GM23338 (cell line): Measurements from ENCODE around the gene ARPC4. TPM values are rescaled to one million over a fixed set of nuclear protein-coding genes. Genes with fewer than 3 reads are reported as not detected.

Experiments used
- ATAC-seq: fragments of 200-7000 bp; cut with Tn5 transposase; 3 replicates; pipeline ENCODE4 v1.9.1; 2020
- DNase-seq: peaks from one replicate; pipeline ENCODE4 v3.0.0-alpha.2; 2015; ENCODE audit warnings: low spot score
- H2AFZ ChIP-seq: fragments of 200-600 bp; sonication (generic); 2 replicates; pipeline ENCODE4 v1.8.0; 2016; ENCODE audit warnings: antibody characterized with exemption, mild to moderate bottlenecking, moderate library complexity
- H3F3A ChIP-seq: fragments of 200-600 bp; sonication (generic); replicated peaks from 2 replicates; pipeline ENCODE4 v1.8.0; 2017; ENCODE audit warnings: antibody characterized with exemption, mixed run types, low read depth
- H3K27ac ChIP-seq: fragments of 200-600 bp; sonication (generic); 2 replicates; pipeline ENCODE4 v1.6.1; 2016; ENCODE audit warnings: low read depth
- H3K27me3 ChIP-seq: fragments of 200-600 bp; sonication (generic); 2 replicates; pipeline ENCODE4 v1.8.0; 2016; ENCODE audit warnings: mild to moderate bottlenecking, mixed run types, moderate library complexity; ENCODE audit not compliant: insufficient read depth
- H3K36me3 ChIP-seq: fragments of 200-600 bp; sonication (generic); 2 replicates; pipeline ENCODE4 v1.8.0; 2016; ENCODE audit warnings: mild to moderate bottlenecking; ENCODE audit not compliant: insufficient read depth
- H3K4me1 ChIP-seq: fragments of 200-600 bp; sonication (generic); 2 replicates; pipeline ENCODE4 v1.8.0; 2016; ENCODE audit warnings: mild to moderate bottlenecking, moderate library complexity; ENCODE audit not compliant: insufficient read depth
- H3K4me2 ChIP-seq: fragments of 200-600 bp; sonication (generic); 2 replicates; pipeline ENCODE4 v1.7.1; 2017; ENCODE audit warnings: mixed run types
- H3K4me3 ChIP-seq: fragments of 200-600 bp; sonication (generic); 2 replicates; pipeline ENCODE4 v1.6.1; 2016; ENCODE audit warnings: mixed run types
- H3K79me2 ChIP-seq: fragments of 200-600 bp; sonication (generic); replicated peaks from 2 replicates; pipeline ENCODE4 v1.8.0; 2017; ENCODE audit warnings: mild to moderate bottlenecking; ENCODE audit not compliant: insufficient read depth
- H3K9me2 ChIP-seq: fragments of 200-600 bp; sonication (generic); 2 replicates; pipeline ENCODE4 v1.8.0; 2017; ENCODE audit not compliant: insufficient read depth
- H4K20me1 ChIP-seq: fragments of 200-600 bp; sonication (generic); replicated peaks from 2 replicates; pipeline ENCODE4 v1.8.0; 2017; ENCODE audit warnings: mild to moderate bottlenecking; ENCODE audit not compliant: insufficient read depth
- H3K27ac Mint-ChIP-seq: 2 replicates; pipeline ENCODE4 v1.8.0; 2020; ENCODE audit warnings: inconsistent platforms, mild to moderate bottlenecking, moderate library complexity, mixed read lengths
- H3K27me3 Mint-ChIP-seq: 3 replicates; pipeline ENCODE4 v1.8.0; 2022; ENCODE audit warnings: low read depth, mild to moderate bottlenecking, moderate library complexity, mixed read lengths, inconsistent platforms; ENCODE audit not compliant: insufficient read depth, poor library complexity
- H3K36me3 Mint-ChIP-seq: 3 replicates; pipeline ENCODE4 v1.8.0; 2021; ENCODE audit warnings: low read depth, mild to moderate bottlenecking, inconsistent platforms, moderate library complexity, mixed read lengths
- H3K4me1 Mint-ChIP-seq: 3 replicates; pipeline ENCODE4 v1.8.0; 2020; ENCODE audit warnings: mild to moderate bottlenecking, inconsistent platforms, mixed read lengths
- H3K4me3 Mint-ChIP-seq: 3 replicates; pipeline ENCODE4 v1.8.0; 2021; ENCODE audit warnings: moderate library complexity, mild to moderate bottlenecking, inconsistent platforms, mixed read lengths
- H3K9me3 Mint-ChIP-seq: 3 replicates; pipeline ENCODE4 v1.8.0; 2020; ENCODE audit warnings: moderate library complexity, mild to moderate bottlenecking, inconsistent platforms, mixed read lengths
- polyA plus RNA-seq: library from polyadenylated mRNA; unstranded; fragments of >200 nt; fragmentation: Nextera tagmentation; extraction: Ambion mirVana; gene quantifications from 2 replicates; pipeline ENCODE4 v1.2.1, GENCODE V29; 2016
- total RNA-seq: library from RNA; depleted of rRNA; stranded (reverse); fragments of >200 nt; shearing (Covaris generic); gene quantifications from 2 replicates; pipeline ENCODE4 v1.2.3, GENCODE V29; 2014
- TF ChIP-seq, protein P1 (sequence below), 2 experiments: fragments of 200-600 bp in 1 of 2; sonication (generic) in 1 of 2; conservative IDR thresholded peaks; 2 replicates each; pipeline versions ENCODE4 v1.5.1 to v1.6.1; 2016 to 2017; ENCODE audit warnings: antibody characterized with exemption in 2 of 2, low read depth in 2 of 2, mild to moderate bottlenecking in 2 of 2, moderate library complexity in 1 of 2
- TF ChIP-seq, protein P2 (sequence below): fragments of 250-450 bp; sonication (Bioruptor Pico); IDR thresholded peaks from 2 replicates; pipeline ENCODE4 v1.5.0; 2020; ENCODE audit warnings: mild to moderate bottlenecking, moderate library complexity

ARPC4 gene
- total and polyA plus RNA-seq, 2 experiments from 2014 or later = 71.9 to 176 TPM

DNA sequence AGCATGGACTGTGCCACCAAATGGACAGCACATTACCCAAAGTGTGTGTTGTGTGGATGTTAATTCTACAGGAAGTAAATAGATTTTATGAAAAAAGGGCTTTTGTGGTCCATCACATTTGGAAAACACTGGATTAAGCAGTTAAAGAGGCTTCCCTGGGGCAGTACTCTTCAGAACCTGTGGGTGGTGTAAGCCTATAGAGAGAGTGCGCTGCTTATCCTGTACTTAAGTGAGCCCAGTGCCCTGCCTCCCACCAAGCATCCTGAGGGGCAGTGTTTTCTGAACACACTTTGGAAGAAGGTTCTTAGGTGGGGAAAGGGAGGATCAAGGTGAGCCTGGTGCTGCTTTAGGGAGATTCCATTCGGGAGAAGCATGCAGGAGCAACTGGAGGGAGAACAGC is 28.1 kb downstream of the ARPC4 start:
- Mint-ChIP-seq H3K27me3 (peaks cover 6% of the 10 kb centered on the region), H3K36me3 (no peaks in the 10 kb centered on the region), H3K27ac (no peak overlapping the region), H3K4me3 (no peak overlapping the region), H3K9me3 (no peaks in the 10 kb centered on the region), H3K4me1 (peaks cover 5% of the 10 kb centered on the region; the same call in 2 of the 3 replicates)
- Histone ChIP-seq H4K20me1 (no peaks in the 10 kb centered on the region), H3K4me2 (no peak overlapping the region), H3K4me1 (no peaks in the 10 kb centered on the region), H3K27ac (no peak overlapping the region), H3K27me3 (no peaks in the 10 kb centered on the region), H3K36me3 (no peaks in the 10 kb centered on the region), H3K9me2 (no peaks in the 10 kb centered on the region), H3K79me2 (no peaks in the 10 kb centered on the region), H3F3A (no peaks in the 10 kb centered on the region), H2AFZ (no peak overlapping the region), H3K4me3 (no peak overlapping the region)
- DNase-seq = peak; percentile 88
- ATAC-seq = peak; percentile 98
- TF ChIP-seq, protein P1, sequence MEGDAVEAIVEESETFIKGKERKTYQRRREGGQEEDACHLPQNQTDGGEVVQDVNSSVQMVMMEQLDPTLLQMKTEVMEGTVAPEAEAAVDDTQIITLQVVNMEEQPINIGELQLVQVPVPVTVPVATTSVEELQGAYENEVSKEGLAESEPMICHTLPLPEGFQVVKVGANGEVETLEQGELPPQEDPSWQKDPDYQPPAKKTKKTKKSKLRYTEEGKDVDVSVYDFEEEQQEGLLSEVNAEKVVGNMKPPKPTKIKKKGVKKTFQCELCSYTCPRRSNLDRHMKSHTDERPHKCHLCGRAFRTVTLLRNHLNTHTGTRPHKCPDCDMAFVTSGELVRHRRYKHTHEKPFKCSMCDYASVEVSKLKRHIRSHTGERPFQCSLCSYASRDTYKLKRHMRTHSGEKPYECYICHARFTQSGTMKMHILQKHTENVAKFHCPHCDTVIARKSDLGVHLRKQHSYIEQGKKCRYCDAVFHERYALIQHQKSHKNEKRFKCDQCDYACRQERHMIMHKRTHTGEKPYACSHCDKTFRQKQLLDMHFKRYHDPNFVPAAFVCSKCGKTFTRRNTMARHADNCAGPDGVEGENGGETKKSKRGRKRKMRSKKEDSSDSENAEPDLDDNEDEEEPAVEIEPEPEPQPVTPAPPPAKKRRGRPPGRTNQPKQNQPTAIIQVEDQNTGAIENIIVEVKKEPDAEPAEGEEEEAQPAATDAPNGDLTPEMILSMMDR (conservative IDR thresholded peaks at IDR 0.05; ENCODE audit: low read depth in 2 of 2) = peak; percentile 68 to 70
- TF ChIP-seq, protein P2, sequence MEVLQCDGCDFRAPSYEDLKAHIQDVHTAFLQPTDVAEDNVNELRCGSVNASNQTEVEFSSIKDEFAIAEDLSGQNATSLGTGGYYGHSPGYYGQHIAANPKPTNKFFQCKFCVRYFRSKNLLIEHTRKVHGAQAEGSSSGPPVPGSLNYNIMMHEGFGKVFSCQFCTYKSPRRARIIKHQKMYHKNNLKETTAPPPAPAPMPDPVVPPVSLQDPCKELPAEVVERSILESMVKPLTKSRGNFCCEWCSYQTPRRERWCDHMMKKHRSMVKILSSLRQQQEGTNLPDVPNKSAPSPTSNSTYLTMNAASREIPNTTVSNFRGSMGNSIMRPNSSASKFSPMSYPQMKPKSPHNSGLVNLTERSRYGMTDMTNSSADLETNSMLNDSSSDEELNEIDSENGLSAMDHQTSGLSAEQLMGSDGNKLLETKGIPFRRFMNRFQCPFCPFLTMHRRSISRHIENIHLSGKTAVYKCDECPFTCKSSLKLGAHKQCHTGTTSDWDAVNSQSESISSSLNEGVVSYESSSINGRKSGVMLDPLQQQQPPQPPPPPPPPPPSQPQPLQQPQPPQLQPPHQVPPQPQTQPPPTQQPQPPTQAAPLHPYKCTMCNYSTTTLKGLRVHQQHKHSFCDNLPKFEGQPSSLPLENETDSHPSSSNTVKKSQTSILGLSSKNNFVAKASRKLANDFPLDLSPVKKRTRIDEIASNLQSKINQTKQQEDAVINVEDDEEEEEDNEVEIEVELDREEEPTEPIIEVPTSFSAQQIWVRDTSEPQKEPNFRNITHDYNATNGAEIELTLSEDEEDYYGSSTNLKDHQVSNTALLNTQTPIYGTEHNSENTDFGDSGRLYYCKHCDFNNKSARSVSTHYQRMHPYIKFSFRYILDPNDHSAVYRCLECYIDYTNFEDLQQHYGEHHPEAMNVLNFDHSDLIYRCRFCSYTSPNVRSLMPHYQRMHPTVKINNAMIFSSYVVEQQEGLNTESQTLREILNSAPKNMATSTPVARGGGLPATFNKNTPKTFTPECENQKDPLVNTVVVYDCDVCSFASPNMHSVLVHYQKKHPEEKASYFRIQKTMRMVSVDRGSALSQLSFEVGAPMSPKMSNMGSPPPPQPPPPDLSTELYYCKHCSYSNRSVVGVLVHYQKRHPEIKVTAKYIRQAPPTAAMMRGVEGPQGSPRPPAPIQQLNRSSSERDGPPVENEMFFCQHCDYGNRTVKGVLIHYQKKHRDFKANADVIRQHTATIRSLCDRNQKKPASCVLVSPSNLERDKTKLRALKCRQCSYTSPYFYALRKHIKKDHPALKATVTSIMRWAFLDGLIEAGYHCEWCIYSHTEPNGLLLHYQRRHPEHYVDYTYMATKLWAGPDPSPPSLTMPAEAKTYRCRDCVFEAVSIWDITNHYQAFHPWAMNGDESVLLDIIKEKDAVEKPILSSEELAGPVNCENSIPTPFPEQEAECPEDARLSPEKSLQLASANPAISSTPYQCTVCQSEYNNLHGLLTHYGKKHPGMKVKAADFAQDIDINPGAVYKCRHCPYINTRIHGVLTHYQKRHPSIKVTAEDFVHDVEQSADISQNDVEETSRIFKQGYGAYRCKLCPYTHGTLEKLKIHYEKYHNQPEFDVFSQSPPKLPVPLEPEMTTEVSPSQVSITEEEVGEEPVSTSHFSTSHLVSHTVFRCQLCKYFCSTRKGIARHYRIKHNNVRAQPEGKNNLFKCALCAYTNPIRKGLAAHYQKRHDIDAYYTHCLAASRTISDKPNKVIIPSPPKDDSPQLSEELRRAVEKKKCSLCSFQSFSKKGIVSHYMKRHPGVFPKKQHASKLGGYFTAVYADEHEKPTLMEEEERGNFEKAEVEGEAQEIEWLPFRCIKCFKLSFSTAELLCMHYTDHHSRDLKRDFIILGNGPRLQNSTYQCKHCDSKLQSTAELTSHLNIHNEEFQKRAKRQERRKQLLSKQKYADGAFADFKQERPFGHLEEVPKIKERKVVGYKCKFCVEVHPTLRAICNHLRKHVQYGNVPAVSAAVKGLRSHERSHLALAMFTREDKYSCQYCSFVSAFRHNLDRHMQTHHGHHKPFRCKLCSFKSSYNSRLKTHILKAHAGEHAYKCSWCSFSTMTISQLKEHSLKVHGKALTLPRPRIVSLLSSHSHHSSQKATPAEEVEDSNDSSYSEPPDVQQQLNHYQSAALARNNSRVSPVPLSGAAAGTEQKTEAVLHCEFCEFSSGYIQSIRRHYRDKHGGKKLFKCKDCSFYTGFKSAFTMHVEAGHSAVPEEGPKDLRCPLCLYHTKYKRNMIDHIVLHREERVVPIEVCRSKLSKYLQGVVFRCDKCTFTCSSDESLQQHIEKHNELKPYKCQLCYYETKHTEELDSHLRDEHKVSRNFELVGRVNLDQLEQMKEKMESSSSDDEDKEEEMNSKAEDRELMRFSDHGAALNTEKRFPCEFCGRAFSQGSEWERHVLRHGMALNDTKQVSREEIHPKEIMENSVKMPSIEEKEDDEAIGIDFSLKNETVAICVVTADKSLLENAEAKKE (CRISPR knock-in tag) = no peak

DNA sequence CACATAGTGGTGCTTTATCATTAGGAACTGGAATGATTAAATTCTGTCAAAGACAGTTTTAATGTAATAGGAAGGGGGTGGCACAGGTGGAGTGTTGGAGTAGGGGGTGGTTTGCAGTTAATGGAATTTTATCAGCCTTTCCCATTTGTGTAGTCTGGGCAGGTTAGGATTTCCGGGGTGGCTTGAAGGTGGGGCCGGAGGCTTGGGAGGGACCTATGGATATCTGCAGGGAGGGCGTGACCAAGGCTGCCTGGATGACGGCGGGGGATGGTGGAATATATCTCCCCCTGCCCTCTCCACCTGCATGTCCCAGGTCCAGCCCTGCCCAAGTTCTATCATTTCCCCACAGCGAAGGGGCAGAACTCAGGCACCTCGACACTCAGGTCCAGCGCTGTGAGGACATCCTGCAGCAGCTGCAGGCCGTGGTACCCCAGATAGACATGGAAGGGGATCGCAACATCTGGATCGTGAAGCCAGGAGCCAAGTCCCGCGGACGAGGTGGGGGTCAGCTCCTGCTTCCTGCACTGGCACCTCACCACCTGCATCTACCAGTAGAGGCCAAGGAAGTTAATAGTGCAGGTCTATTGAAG is 32.7 kb downstream of the ARPC4 start:
- Mint-ChIP-seq H3K9me3 (no peaks in the 10 kb centered on the region), H3K4me1 (peaks cover 5% of the 10 kb centered on the region; the same call in 2 of the 3 replicates), H3K4me3 (no peak overlapping the region), H3K27me3 (peaks cover 3% of the 10 kb centered on the region), H3K27ac (no peak overlapping the region), H3K36me3 (no peaks in the 10 kb centered on the region)
- H3K4me1 ChIP-seq = no peaks in the 10 kb centered on the region
- no peak overlapping the region for H2AFZ ChIP-seq
- H3F3A ChIP-seq = no peaks in the 10 kb centered on the region
- H3K79me2 ChIP-seq = no peaks in the 10 kb centered on the region
- no peak; the same call in 1 of the 3 replicates for ATAC-seq
- H3K36me3 ChIP-seq = no peaks in the 10 kb centered on the region
- H3K9me2 ChIP-seq = no peaks in the 10 kb centered on the region
- peak; percentile 28 for DNase-seq
- H3K27ac ChIP-seq = no peak overlapping the region
- H3K27me3 ChIP-seq = no peaks in the 10 kb centered on the region
- H3K4me2 ChIP-seq = no peak overlapping the region
- H3K4me3 ChIP-seq = no peak overlapping the region
- no peaks in the 10 kb centered on the region; the same call in 1 of the 2 replicates for H4K20me1 ChIP-seq
- TF ChIP-seq, protein P2 (CRISPR knock-in tag) = no peak
